ENCODE data around the gene CTBP2.

DNA sequence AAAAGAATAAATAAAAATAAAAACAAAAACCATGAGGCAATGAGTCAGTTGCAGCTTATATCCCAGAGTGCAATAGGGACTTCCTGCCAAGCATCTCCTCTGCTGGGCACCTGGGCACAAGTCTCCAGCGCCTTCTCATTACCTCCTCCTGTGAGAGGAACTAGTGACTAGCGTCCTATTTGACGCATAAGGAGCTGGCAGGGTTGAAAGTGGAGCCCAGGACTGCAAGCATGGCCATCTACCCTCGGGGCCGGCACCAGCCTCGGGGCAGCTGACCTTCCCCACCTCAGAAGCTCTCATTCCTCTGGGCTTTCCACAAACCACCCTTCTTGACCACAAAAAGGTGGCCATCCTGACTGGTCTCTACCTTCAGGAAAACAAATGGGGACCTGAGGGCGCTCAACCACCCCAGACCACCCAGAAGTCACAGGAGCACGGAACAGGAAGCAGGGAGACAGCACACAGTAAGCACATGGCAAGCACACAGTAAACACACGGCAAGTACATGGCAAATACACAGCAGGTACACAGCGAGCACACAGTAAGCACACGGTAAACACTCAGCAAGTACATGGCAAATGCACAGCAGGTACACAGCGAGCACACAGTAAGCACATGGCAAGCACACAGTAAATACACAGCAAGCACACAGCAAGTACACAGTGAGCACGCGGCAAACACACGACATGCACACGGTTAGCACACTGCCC, 19.1 kb downstream of the CTBP2 start:
- TF ChIP-seq, protein P1, sequence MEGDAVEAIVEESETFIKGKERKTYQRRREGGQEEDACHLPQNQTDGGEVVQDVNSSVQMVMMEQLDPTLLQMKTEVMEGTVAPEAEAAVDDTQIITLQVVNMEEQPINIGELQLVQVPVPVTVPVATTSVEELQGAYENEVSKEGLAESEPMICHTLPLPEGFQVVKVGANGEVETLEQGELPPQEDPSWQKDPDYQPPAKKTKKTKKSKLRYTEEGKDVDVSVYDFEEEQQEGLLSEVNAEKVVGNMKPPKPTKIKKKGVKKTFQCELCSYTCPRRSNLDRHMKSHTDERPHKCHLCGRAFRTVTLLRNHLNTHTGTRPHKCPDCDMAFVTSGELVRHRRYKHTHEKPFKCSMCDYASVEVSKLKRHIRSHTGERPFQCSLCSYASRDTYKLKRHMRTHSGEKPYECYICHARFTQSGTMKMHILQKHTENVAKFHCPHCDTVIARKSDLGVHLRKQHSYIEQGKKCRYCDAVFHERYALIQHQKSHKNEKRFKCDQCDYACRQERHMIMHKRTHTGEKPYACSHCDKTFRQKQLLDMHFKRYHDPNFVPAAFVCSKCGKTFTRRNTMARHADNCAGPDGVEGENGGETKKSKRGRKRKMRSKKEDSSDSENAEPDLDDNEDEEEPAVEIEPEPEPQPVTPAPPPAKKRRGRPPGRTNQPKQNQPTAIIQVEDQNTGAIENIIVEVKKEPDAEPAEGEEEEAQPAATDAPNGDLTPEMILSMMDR (IDR thresholded peaks at IDR 0.05) = no peak
- no peak for TF ChIP-seq POLR2A (IDR thresholded peaks at IDR 0.05)
